HFF-Myc (cell line): ENCODE measurements around the gene BRAF.

Source experiments
- DNase-seq: peaks from one replicate; pipeline ENCODE4 v3.0.0-alpha.2; 2011; ENCODE audit warnings: low read depth; ENCODE audit errors: extremely low read depth
- H3K4me3 ChIP-seq: replicated peaks from 2 replicates; pipeline ENCODE4 v1.5.1; 2011; ENCODE audit warnings: low read depth, mild to moderate bottlenecking, control low read depth, low read length
- TF ChIP-seq, protein P1 (sequence below): IDR thresholded peaks from 2 replicates; pipeline ENCODE4 v1.5.1; 2012; ENCODE audit warnings: mild to moderate bottlenecking, low read depth, low read length, control low read depth; ENCODE audit errors: missing control alignments

BRAF gene

DNA sequence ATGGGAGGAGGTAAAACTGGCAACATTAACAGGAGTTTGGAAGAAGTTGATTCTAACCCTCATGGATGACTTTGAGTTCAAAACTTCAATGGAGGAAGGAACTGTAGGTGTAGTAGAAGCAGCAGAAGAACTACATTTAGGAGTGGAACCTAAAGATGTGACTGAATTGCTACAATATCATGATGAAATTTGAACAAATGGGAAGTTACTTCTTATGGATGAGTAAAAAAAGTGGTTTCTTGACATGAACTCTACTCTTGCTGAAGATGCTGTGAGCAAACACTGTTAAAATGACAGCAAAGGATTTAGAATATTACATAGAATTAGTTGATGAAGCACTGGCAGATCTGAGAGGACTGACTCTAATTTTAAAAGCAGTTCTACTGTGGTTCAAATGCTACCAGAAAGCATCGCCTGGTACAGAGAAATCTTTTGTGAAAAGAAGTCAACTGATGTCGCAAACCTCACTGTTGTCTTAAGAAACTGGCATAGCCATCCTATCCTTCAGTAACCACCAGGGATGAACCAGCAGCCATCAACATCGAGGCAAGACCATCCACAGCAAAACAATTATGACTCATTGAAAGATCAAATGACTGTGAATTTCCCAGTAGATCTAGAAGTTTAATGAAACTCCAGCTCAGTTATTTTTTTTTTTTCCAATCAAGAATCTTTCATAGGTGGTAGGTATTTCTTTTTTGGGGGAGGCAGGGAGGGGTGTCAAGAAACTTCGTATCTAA lies 20.8 kb downstream of the BRAF start:
- H3K4me3 ChIP-seq: no peak overlapping the region
- DNase-seq: no peak
- TF ChIP-seq, protein P1, sequence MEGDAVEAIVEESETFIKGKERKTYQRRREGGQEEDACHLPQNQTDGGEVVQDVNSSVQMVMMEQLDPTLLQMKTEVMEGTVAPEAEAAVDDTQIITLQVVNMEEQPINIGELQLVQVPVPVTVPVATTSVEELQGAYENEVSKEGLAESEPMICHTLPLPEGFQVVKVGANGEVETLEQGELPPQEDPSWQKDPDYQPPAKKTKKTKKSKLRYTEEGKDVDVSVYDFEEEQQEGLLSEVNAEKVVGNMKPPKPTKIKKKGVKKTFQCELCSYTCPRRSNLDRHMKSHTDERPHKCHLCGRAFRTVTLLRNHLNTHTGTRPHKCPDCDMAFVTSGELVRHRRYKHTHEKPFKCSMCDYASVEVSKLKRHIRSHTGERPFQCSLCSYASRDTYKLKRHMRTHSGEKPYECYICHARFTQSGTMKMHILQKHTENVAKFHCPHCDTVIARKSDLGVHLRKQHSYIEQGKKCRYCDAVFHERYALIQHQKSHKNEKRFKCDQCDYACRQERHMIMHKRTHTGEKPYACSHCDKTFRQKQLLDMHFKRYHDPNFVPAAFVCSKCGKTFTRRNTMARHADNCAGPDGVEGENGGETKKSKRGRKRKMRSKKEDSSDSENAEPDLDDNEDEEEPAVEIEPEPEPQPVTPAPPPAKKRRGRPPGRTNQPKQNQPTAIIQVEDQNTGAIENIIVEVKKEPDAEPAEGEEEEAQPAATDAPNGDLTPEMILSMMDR: no peak

DNA sequence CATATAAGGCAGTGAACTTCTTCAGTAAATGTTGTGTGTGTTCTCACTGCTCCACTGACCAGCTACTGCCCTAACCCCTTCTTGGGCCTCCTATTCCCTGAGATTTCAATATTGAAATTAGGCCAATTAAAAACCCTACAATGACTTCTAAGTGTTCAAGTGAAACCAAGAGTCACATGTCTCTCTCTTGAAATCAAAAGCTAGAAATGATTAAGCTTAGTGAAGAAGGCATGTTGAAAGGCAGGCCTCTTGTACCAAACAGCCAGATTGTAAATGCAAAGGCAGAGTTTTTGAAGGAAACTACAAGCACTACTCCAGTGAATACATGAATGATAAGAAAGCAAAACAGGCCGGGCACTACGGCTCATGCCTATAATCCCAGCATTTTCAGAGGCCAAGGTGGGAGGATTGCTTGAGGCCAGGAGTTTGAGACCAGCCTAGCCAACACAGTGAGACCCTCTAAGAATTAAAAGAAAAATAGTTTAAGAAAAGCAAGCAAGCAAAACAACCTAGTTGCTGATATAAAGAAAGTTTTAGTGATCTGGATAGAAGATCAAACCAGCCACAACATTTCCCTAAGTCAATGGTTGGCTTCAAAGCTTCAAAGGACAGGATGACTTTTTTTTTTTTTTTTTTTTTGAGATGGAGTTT lies 22.3 kb downstream of the BRAF start:
- no peak for DNase-seq
- TF ChIP-seq, protein P1: no peak
- no peak overlapping the region for H3K4me3 ChIP-seq

DNA sequence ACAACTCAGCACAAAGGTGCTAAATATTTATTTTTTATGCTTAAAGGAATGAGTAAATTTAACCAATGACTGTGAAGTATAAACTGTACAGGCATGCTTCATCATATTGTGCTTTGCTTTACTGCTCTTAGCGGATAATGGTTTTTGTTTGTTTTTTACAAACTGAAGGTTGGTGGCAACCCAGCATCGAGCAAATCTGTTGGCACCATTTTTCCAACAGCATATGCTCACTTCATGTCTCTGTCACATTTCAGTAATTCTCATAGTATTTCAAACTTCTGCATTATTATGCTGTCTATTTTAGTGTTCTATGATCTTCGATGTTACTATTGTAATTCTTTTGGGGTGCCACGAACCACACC lies 22.8 kb downstream of the BRAF start:
- DNase-seq: no peak
- TF ChIP-seq, protein P1: no peak
- no peak overlapping the region for H3K4me3 ChIP-seq

DNA sequence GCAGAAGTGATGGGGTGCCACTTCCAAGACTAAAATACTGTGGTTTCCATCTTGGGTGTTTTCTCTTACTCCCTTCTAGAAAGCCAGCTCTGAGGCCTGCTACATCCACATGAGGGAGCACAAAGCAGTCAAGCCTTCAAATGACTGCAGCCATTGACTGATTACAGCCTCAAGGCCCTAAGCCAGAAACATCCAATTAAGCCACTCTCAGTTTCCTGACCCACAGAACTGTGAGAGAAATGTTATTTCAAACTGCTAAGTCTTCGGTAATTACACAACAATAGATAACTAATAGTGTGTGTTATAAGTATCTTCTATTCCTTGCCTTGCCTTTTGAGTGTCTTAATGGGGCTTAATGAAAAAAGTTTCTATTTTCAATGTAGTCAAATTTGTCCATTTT lies 24.8 kb downstream of the BRAF start:
- H3K4me3 ChIP-seq: no peak overlapping the region
- TF ChIP-seq, protein P1: no peak
- no peak for DNase-seq

DNA sequence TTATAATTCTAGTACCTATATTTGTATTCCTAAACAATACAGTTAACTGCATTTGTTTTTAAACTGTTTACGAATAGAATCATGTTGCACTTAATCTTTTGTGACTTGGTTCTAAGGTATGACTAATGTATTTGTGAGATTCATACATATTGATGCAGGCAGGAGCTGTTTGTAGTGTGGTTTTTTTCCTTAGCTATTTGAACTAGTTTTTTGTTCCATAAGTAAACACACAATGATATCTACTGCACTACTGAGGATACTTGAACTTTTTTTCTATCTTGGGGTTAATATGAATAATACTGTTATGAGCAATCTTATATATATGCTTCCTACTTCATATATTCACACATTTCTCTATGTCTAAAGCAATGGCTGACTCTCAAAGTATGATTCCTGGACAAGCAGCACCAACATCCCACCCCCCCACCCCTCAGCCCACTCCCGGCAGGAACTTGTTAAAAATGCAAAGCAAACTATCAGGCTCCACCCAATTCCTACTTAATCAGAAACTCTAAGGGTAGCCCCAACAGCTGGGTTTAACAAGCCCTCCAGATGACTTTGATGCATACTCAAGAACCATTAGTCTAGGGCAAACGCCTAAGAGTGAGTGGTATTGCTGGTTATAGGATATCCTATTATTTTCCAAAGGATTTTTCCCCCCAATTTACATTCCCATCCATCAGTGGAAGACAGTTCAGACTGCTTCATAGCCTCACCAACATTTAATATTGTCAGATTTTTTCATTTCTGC lies 25.8 kb downstream of the BRAF start:
- no peak for DNase-seq
- H3K4me3 ChIP-seq: no peak overlapping the region
- TF ChIP-seq, protein P1: no peak

DNA sequence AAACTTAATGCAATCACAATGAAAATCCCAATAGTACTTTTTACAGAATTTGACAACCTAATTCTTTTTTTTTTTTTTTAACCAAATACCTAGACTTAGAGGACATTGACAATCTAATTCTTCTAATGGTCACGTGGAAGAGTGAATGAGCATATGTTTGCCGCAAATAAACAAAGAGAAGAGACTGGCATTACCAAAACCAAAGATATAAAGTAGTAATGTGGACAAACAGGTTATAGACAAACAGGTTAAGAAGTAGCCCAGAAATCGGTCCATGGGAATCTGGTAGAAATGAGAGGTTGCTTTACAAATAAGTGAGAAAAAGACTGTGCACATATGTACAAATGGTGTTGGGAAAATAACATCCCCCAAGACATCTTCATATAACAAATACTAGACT lies 27.7 kb downstream of the BRAF start:
- TF ChIP-seq, protein P1: no peak
- H3K4me3 ChIP-seq: no peak overlapping the region
- DNase-seq: no peak
